ACHN (cell line): ENCODE results near the gene RAB3D.
A peak's percentile ranks its signal among the peaks of the same experiment; 100 is the strongest.
"Not testable (repeated sequence)": the region's sequence is repeated elsewhere in the genome, so short reads cannot be mapped to it uniquely, and the experiment has no call there.

ENCODE experiments used
- DNase-seq: peaks from one replicate; pipeline ENCODE4 v3.0.0-alpha.2; 2015
- in situ Hi-C: cut with HindIII; loops from 2 replicates; pipeline ENCODE4 v1.10.0; 2017; ENCODE audit warnings: low sequenced_read_pairs, low pct_ligation_motif_present, low pct_unique_long_range_greater_than_20kb

The RAB3D gene

DNA sequence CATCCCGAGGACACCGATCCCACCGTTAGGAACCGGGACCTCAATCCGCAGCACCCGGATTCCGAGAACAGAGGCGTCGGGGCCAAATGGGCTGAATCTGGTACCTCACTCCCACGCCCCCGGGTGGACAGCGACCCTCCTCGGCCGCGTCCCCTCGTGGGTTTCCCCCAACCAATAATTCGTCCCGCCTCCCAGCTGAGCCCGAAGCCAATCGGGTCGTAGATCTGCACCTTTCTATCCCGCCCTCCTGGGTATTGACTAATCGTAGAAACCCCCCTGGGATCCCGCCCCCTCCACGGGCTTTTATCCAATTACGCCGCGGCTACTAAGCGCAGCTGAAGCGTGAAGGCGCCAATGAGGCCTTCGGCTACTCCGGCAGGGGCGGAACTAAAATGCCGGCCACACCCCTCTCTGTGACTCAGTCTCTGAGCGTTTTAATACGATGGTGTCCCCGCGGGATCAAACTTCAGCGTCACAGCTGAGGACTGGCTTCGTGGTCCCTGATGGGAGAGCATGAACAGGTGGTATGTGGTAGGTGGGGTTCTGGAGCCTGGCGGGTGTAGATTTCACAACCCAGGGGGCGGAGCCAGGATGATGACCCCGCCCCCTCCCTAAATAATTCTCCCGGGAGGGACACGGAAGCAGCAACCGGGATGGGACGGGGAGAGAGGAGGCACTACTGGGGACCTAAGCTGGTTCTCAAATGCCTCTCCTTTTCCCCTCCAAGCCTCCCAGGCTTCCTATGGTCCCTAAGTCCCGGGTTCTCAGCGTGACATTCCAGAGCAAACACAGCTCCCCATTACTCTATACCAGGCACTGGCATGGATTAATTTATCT, 6.9 kb upstream of the RAB3D start, which contains the start of the genes CCDC159 and TMEM205:
Gene CCDC159 (plus strand): TSS at position 416 of the 837 bp plus-strand sequence. CDS start 88 bp downstream, at position 504.
Gene TMEM205 (minus strand): TSS at position 165 of the 837 bp plus-strand sequence. CDS start 649 bp downstream, outside the sequence.
- DNase-seq, result peak; percentile 98
- in situ Hi-C loops, result no loop called here

DNA sequence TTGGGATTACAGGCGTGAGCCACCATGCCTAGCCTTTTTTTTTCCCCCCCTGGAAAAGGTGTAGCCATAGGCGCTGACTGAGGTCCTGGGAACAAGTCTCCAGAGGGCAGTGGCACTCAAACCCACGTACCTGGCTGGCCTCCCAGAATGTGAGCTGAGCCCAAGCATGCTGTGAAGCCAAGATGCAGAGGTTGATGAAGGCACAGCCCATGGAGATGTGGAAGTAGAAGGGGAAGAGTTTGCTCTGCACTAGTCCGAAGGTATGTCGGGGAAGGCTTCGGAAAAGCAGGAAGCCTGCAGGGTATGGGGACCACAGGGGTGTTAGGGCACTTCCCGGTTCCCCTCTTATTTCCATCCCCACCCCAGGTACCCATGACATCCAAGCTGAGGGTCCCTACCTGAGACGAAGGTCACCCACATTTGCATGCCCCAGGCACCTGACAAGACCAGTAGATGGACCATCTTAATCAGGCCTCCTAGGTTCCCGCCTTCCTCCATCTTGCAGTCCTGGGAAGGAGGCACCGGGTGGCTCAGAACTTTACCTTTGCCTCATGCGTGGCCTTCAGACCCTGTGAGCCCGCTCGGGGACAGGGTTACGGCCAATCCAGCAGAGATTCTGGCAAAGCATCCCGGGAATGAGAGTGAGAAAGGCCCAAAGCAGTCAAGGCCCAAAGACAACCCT, 5.8 kb upstream of the RAB3D start:
- in situ Hi-C loops, result no loop called here
- DNase-seq, result no peak

DNA sequence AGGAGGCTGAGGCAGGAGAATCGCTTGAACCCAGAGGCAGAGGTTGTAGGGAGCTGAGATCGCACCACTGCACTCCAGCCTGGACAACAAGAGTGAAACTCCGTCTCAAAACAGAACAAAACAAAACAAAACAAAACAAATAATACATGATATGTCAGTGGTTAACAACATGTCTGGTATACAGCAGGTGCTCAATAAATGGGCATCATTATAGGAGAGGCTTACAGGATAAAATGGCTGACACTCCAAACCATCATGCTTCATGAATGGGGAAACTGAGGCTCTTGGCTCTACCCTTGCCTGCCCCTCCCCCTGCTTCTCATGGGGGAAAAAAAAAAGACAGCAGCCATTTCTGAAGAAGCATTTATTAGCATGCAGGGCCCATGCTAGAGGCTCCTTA, 3.0 kb upstream of the RAB3D start:
- no peak for DNase-seq
- in situ Hi-C loops, result no loop called here

DNA sequence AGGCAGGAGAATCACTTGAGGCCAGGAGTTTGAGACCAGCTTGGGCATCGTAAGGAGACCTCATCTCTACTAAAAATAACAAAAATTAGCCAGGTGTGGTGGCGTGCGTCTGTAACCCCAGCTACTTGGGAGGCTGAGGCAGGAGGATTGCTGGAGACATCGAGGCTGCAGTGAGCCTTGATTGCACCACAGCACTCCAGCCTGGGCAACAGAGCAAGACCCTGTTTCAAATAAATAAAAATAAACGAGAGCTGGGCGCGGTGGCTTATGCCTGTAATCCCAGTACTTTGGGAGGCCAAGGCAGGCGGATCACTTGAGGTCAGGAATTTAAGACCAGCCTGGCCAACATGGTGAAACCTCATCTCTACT, 626 bp upstream of the RAB3D start:
- DNase-seq, in situ Hi-C loops: not testable (repeated sequence)

DNA sequence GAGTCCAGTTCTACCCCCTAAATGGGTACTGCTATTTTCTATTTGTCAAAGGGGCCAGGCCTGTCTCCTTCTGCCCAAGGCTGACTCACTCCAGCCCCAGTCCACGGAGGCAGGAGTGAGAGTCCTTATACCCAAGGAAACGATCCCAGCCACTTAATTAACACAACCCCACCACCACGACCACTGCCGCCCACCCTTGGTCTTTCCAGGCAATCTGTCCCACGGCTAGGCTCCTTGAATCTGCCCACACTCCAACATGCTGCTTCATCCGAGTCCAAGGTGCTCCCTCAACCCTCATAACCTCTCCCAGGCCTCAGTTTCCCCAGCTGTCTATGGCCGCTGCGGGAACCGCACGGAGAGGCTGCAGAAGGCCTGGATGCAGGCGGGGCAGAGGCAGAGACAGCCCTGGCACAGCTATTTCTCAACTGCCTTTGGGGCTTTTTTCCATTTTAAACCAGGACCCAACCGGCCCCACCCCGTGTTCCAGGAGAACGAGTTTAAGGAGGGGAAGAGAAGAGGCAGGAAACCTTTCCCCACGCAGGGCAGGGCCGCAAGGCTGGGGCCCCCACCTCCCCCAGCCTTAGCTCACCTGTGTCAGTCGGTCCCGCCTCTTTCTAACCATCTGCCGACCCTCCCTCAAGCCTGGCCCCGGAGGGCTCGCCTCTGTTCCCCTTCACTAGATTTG, 746 bp downstream of the RAB3D start:
- no peak for DNase-seq
- in situ Hi-C loops, result no loop called here

DNA sequence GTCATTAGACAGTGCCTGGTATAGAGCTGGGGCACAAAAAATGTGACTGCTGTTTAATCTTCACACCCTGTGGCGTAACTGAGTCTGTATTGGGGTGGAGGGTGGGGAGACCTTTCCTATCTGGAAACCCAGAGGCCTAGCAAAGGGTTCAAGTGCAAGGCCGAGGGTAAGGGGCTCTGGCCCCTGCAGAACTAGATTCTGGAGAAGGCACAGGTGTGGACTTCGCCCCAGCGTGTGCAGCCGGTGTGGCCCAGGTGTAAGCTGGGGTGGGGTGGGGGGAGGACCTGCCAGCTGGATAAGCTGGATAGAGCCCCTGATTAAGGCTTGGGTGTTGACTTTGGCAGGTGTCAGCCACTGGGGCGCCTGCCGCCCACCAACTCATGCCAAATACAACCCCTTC, 1.3 kb downstream of the RAB3D start:
- in situ Hi-C loops, result no loop called here
- no peak for DNase-seq

DNA sequence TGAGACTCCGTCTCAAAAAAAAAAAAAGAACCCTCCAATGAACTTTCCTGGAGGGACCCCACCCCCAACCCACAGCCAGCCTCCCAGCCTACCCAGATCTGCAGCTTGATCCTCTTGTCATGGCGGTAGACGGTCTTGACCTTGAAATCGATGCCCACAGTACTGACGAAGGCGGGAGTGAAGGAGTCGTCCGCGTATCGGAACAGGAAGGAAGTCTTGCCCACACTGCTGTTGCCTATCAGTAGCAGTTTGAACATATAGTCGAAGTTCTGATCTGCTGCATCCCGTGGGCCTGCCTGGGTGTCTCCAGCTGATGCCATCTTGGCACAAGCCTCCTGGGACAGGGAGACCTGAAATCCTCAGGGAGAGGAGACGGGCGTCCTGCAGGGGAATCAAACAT, 2.4 kb downstream of the RAB3D start:
- no peak for DNase-seq
- in situ Hi-C loops, result no loop called here

DNA sequence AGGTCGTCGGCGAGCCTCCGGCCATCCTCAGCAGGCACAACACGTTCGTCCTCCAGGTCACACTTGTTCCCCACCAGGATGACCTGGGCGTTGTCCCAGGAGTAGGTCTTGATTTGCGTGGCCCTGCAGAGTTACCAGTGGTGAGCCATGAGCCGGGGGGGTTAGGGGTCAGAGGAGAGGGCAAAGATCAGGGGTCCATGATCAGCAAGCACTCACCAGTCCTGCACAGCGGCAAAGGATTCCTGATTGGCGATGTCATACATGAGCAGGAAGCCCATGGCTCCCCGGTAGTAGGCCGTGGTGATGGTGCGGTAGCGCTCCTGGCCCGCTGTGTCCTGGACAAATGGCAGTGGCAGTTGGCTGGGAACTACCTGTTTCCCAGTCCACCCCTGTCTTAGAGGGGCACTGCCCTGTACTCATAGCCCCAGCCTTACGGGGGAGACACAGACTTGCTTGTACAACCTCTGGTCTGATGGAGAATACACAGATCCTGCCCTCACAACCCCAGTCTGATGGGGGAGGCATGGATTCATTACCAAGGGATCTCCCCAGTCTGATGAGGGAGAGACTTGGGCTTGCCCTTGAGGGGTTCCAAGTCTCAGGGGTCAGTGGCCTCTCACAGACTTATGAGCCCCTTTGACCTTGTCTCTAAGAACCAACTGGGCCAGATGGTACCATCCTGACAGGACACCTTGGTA, 3.9 kb downstream of the RAB3D start:
- no peak for DNase-seq
- in situ Hi-C loops, result no loop called here

DNA sequence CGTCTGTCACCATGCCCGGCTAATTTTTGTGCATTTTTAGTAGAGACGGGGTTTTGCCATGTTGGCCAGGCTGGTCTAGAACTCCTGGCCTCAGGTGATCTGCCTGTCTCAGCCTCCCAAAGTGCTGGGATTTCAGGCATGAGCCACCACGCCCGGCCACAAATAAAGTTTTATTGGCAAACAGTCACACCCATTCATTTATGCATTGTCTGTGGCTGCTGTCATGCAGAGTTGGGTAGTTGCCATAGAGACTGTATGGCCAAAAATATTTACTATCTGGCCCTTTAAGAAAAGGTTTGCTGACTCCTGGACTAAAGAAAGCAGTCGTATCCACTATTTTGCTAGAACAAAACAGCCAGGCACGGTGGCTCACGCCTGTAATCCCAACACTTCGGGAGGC, 5.6 kb downstream of the RAB3D start:
- in situ Hi-C loops, DNase-seq: not testable (repeated sequence)

DNA sequence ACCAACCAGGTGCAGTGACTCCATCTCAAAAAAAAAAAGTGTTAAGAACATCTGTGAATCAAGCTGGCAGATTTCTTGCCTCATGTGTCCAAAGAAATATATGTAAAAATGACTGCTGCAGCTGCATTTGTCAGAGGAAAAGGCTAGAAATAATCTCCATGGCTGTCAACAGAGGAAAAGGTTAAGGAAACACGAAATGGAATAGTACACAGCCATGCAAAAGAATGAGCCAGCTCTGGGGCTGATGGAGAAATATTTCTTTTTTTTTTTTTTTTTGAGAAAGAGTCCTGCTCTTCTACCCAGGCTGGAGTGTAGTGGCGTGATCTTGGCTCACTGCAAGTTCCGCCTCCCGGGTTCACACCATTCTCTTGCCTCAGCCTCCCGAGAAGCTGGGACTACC, 6.6 kb downstream of the RAB3D start:
- DNase-seq, result no peak
- in situ Hi-C loops, result no loop called here

DNA sequence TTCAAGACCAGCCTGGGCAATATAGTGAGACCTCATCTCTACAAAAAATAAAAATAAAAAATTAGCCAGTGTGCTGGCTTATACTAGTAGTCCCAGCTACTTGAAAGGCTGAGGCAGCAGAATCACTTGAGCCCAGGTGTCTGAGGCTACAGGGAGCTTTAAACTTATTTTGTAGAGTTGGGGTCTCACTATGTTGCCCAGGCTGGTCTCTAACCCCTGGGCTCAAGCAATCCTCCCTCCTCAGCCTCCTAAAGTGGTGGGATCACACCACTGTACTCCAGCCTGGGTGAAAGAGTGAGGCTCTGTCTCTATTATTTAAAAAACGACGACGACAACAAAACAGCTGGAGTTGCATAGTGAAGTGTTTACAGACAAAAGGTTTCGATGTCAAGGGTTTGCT, 8.0 kb downstream of the RAB3D start:
- in situ Hi-C loops, result no loop called here
- no peak for DNase-seq

DNA sequence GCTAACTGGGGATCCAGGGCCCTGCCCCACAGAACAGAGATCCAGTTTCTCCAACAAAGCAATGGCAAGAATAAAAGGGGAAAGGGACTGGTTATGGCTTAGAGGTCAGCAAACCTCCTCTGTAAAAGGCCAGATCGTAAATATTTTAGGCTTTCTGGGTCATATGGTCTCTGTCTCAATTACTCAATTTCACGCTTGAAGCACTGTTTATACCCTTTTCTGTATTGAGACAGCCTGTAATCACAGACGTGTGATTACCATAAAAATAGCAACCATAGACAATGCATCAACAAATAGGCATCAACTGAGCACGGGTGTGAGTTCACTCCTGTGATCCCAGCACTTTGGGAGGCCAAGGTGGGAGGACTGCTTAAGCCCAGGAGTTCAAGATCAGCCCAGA, 9.3 kb downstream of the RAB3D start:
- in situ Hi-C loops, result no loop called here
- DNase-seq, result no peak

DNA sequence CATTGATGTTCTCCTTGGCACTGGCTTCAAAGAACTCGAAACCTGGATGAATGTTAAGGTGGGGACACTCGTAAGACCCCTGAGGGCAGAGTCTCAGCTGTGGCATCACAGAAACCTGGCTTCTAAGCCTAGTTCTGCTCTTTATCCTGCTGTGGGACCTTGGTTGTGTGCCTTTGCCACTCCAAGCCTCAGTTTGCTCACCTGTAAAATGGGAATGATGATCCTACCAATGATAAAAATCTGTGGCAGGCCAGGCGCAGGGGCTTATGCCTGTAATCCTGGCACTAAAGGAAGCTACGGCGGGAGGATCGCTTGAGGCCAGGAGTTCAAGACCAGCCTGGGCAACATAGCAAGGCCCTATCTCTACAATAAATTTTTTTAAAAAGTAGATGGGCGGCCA, 13.9 kb downstream of the RAB3D start:
- no peak for DNase-seq
- in situ Hi-C loops, result no loop called here

DNA sequence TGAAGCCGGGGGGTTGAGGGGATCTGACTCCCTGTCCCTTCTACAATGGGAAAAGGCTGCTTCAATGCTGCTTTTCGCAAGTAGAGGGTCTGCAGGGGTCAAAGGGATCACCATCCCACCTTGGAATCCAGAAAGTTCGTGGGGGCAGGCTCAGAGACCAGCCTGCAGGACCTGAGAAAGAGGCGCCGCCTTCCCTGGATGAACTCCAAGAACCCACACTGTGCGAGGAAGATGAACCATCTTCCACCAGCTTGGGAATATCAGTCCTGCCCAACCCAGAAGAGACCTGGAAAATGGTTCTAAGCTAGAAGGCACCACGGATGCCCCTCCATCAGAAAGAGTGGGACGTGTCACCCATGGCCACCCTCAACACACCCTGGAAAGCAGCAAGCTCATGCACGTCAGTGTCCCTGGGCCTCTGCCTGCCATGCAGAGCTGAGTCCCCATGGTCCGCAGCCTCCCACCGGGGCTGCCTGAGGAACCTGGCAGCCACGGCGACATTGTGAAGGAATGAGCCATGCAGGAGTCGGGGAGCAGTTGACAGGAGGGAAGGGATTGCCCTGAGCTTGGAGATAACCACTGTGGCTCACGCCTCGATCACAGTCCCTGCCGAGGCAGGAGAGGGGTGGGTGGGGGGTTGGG, 14.6 kb downstream of the RAB3D start:
- in situ Hi-C loops, result no loop called here

DNA sequence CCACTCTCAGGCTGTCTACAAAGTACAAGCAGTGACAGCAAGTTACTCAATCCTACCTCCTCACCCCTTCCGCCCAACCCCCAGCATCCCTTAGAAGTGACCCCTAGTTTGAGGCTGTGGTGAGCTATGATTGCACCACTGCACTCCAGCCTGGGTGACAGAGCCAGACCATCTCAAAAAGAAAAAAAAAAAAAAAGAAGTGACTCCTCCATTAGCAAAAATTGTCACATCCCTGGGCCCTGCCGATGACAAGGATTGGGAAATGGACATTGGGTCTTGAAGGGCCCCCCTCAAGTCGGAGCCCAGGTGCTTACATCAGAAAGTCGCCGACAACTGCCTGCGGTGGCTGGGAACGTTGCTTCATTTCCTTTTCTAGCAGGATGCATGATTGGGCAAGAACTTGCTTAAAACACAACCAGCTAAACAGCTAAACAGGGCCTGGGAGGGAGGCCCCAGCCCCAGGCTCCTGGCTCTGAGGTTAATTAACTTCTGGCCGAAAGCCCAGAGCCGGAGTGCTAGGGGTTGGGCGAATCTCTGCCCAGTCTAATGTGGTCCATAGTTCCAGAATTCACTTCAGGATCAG, 15.3 kb downstream of the RAB3D start:
- peak; percentile 76 for DNase-seq
- in situ Hi-C loops, result no loop called here

More for the DNA sequence above, 14.6 kb downstream of the RAB3D start:
- no peak for DNase-seq

DNA sequence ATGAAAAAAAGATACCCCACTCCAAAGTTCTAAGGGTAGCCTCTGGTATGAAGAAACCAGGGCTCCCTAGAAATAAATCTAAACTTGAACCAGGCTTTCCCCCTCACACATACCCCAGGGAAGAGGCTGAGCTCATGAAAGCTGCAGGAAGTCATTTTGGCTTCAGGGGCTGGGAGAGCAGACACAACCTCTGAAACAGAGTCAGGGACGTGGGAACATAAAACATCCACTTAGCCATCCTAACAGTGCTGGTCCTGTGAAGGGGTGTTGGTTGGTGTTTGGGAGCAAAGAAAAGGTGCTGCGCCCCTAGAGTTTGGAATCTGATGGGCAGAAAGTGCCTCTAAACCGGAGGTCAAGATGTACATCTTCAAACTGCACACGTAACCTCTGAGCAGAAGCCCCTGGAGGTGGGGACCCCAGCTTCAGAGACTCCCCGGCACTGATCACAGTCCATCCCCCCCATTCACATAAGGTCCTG, 15.8 kb downstream of the RAB3D start:
- in situ Hi-C loops, result no loop called here
- no peak for DNase-seq

DNA sequence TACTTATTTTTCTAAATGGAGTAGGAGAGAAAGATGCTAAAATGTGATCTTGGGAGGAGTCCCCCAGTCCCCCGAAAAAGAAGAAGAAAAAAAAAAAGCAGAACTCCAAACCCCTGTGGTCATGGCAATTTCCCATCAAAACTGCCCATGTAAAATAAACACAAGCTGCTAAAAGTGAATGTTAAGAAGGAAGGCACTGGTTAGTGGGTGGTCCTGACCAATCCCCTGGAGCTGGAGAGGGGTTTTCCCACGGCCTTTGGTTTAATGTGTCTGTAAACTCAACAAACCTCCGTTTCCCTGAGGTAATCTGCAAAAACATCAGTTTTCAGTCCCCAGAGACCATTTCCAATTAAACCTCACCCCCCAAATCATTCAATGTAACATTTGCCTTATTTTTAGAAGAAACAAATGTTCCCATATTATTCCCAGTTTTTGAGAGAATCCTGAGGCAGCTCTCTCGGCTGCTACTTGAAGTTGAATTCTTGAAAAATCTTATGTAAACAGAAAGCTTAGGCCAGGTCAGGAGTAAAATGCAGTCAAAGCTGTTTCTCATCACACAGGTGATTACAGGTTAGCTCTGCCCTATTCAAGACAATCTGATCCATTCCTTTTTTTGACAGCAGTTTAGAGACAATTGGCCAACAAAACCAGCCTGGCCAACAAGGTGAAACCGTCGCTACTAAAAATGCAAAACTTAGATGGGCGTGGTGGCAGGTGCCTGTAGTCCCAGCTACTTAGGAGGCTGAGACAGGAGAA, 17.0 kb downstream of the RAB3D start:
- no peak for DNase-seq
- in situ Hi-C loops, result no loop called here
